Neural cell (in vitro differentiated cells): ENCODE results near the gene ZFR2. TPM values are rescaled to one million over a fixed set of nuclear protein-coding genes. Genes with fewer than 3 reads are reported as not detected.
"Not testable (repeated sequence)": the region's sequence is repeated elsewhere in the genome, so short reads cannot be mapped to it uniquely, and the experiment has no call there.

Experiments
- H2AFZ ChIP-seq: fragments of 200-600, 300-800 bp; sonication (generic), shearing (Covaris generic); 2 replicates; pipeline ENCODE4 v1.6.0; 2014; ENCODE audit warnings: low read depth, mild to moderate bottlenecking, antibody characterized with exemption, low read length, moderate library complexity
- H3F3A ChIP-seq: fragments of 200-600 bp; shearing (Covaris generic); 2 replicates; pipeline ENCODE4 v1.6.1; 2016; ENCODE audit warnings: mild to moderate bottlenecking, moderate library complexity, mixed read lengths, antibody characterized with exemption, low read length; ENCODE audit not compliant: insufficient read depth, poor library complexity, severe bottlenecking
- H3K27ac ChIP-seq: fragments of 200-600, 300-800 bp; sonication (generic), shearing (Covaris generic); 2 replicates; pipeline ENCODE4 v1.5.1; 2014; ENCODE audit warnings: mild to moderate bottlenecking, low read length, moderate library complexity
- H3K27me3 ChIP-seq: fragments of 300-800, 200-600 bp; sonication (generic), shearing (Covaris generic); 2 replicates; pipeline ENCODE4 v1.6.0; 2014; ENCODE audit warnings: mild to moderate bottlenecking, low read depth, low read length, moderate library complexity; ENCODE audit not compliant: insufficient read depth
- H3K36me3 ChIP-seq: fragments of 300-800, 200-600 bp; sonication (generic), shearing (Covaris generic); 2 replicates; pipeline ENCODE4 v1.5.1; 2014; ENCODE audit warnings: mild to moderate bottlenecking, antibody characterized with exemption, low read length, moderate library complexity; ENCODE audit not compliant: insufficient read depth
- H3K4me2 ChIP-seq: fragments of 300-800, 200-600 bp; sonication (generic), shearing (Covaris generic); 2 replicates; pipeline ENCODE4 v1.6.0; 2014; ENCODE audit warnings: mild to moderate bottlenecking, low read length
- H3K4me3 ChIP-seq: fragments of 300-800, 200-600 bp; sonication (generic), shearing (Covaris generic); 2 replicates; pipeline ENCODE4 v1.5.1; 2014; ENCODE audit warnings: mild to moderate bottlenecking, low read length, moderate library complexity
- H3K79me2 ChIP-seq: fragments of 200-600 bp; shearing (Covaris generic); replicated peaks from 2 replicates; pipeline ENCODE4 v1.6.0; 2014; ENCODE audit warnings: mild to moderate bottlenecking, low read length, moderate library complexity; ENCODE audit not compliant: insufficient read depth
- H3K9ac ChIP-seq: fragments of 300-800, 200-600 bp; sonication (generic), shearing (Covaris generic); 2 replicates; pipeline ENCODE4 v1.6.1; 2016; ENCODE audit warnings: mild to moderate bottlenecking, low read length, mixed read lengths
- H3K9me2 ChIP-seq: fragments of 200-600 bp; shearing (Covaris generic); 2 replicates; pipeline ENCODE4 v1.6.1; 2016; ENCODE audit warnings: mild to moderate bottlenecking, low read length, mixed read lengths; ENCODE audit not compliant: insufficient read depth
- H3K9me3 ChIP-seq: fragments of 200-600, 300-800 bp; sonication (generic), shearing (Covaris generic); 2 replicates; pipeline ENCODE4 v1.6.1; 2016; ENCODE audit warnings: mild to moderate bottlenecking, mixed run types, low read length, moderate library complexity, mixed read lengths
- H4K20me1 ChIP-seq: fragments of 200-600 bp; shearing (Covaris generic); 2 replicates; pipeline ENCODE4 v1.6.1; 2016; ENCODE audit warnings: mild to moderate bottlenecking, mixed run types; ENCODE audit not compliant: insufficient read depth
- EP300 ChIP-seq: fragments of 450-650 bp; conservative IDR thresholded peaks from 2 replicates; pipeline ENCODE4 v1.6.1; 2014; ENCODE audit warnings: antibody characterized with exemption, mild to moderate bottlenecking, moderate library complexity; ENCODE audit not compliant: poor library complexity, severe bottlenecking
- EZH2 ChIP-seq: fragments of 200-600, 300-800 bp; shearing (Covaris generic), sonication (generic); IDR thresholded peaks from 2 replicates; pipeline ENCODE4 v1.6.1; 2014; ENCODE audit warnings: antibody characterized with exemption, low read length, borderline replicate concordance, mild to moderate bottlenecking; ENCODE audit not compliant: insufficient read depth, poor library complexity, severe bottlenecking
- MXI1 ChIP-seq: fragments of 450-650 bp; conservative IDR thresholded peaks from 2 replicates; pipeline ENCODE4 v1.6.1; 2014; ENCODE audit warnings: antibody characterized with exemption, mild to moderate bottlenecking; ENCODE audit not compliant: poor library complexity, severe bottlenecking
- POLR2AphosphoS5 ChIP-seq: IDR thresholded peaks from 2 replicates; pipeline ENCODE4 v1.6.1; 2012
- RAD21 ChIP-seq: fragments of 450-650 bp; conservative IDR thresholded peaks from 2 replicates; pipeline ENCODE4 v1.6.1; 2014; ENCODE audit warnings: antibody characterized with exemption, mild to moderate bottlenecking, moderate library complexity
- SMC3 ChIP-seq: fragments of 450-650 bp; conservative IDR thresholded peaks from 2 replicates; pipeline ENCODE4 v1.6.1; 2014; ENCODE audit warnings: antibody characterized with exemption, mild to moderate bottlenecking, moderate library complexity; ENCODE audit not compliant: poor library complexity
- TAF1 ChIP-seq: IDR thresholded peaks from 2 replicates; pipeline ENCODE4 v1.6.1; 2012; ENCODE audit warnings: low read depth
- polyA plus RNA-seq: library from polyadenylated mRNA; depleted of rRNA; stranded (reverse); fragments of >200 nt; gene quantifications from 2 replicates; pipeline ENCODE4 v1.2.3, GENCODE V29; 2014
- TF ChIP-seq, protein P1 (sequence below): IDR thresholded peaks from 2 replicates; pipeline ENCODE4 v1.6.1; 2012; ENCODE audit warnings: borderline replicate concordance
- TF ChIP-seq, protein P2 (sequence below): fragments of 450-650 bp; IDR thresholded peaks from 2 replicates; pipeline ENCODE4 v1.5.1; 2014; ENCODE audit warnings: antibody characterized with exemption, mild to moderate bottlenecking, moderate library complexity; ENCODE audit not compliant: poor library complexity, severe bottlenecking

ZFR2 gene
- polyA plus RNA-seq, 1 donor from 2014 or later = 9.0 TPM

DNA sequence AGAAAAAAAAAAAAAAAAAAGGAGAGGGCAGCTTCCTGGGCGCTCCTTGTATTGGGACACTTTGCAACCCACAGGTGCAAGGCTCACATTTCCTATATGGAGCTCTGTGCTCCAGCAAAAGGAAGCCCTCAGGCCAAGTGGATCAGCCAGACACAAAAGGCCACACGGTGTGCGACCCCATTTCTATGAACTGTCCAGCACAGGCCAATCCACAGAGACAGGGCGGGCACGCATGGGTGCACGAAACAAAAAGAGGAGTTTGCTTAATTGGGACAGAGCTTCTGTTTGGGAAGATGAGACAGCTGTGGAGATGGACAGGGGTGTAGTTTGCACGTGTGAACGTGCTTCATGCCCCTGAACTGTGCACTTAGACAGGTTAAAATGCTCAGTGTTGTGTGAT is 51.1 kb downstream of the ZFR2 start:
- Histone ChIP-seq H3F3A (no peaks in the 10 kb centered on the region), H3K9ac (no peak overlapping the region), H3K36me3 (no peaks in the 10 kb centered on the region), H3K79me2 (no peaks in the 10 kb centered on the region), H2AFZ (no peak overlapping the region), H3K9me2 (no peaks in the 10 kb centered on the region), H3K27ac (no peak overlapping the region), H3K4me3 (no peak overlapping the region), H3K4me2 (no peak overlapping the region), H3K9me3 (no peaks in the 10 kb centered on the region), H3K27me3 (no peaks in the 10 kb centered on the region), H4K20me1 (no peaks in the 10 kb centered on the region)
- TF ChIP-seq SMC3 = no peak
- TF ChIP-seq RAD21 = no peak
- TF ChIP-seq MXI1 = no peak
- no peak for TF ChIP-seq TAF1
- TF ChIP-seq, protein P1, sequence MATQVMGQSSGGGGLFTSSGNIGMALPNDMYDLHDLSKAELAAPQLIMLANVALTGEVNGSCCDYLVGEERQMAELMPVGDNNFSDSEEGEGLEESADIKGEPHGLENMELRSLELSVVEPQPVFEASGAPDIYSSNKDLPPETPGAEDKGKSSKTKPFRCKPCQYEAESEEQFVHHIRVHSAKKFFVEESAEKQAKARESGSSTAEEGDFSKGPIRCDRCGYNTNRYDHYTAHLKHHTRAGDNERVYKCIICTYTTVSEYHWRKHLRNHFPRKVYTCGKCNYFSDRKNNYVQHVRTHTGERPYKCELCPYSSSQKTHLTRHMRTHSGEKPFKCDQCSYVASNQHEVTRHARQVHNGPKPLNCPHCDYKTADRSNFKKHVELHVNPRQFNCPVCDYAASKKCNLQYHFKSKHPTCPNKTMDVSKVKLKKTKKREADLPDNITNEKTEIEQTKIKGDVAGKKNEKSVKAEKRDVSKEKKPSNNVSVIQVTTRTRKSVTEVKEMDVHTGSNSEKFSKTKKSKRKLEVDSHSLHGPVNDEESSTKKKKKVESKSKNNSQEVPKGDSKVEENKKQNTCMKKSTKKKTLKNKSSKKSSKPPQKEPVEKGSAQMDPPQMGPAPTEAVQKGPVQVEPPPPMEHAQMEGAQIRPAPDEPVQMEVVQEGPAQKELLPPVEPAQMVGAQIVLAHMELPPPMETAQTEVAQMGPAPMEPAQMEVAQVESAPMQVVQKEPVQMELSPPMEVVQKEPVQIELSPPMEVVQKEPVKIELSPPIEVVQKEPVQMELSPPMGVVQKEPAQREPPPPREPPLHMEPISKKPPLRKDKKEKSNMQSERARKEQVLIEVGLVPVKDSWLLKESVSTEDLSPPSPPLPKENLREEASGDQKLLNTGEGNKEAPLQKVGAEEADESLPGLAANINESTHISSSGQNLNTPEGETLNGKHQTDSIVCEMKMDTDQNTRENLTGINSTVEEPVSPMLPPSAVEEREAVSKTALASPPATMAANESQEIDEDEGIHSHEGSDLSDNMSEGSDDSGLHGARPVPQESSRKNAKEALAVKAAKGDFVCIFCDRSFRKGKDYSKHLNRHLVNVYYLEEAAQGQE = no peak
- no peak for TF ChIP-seq EP300
- TF ChIP-seq, protein P2, sequence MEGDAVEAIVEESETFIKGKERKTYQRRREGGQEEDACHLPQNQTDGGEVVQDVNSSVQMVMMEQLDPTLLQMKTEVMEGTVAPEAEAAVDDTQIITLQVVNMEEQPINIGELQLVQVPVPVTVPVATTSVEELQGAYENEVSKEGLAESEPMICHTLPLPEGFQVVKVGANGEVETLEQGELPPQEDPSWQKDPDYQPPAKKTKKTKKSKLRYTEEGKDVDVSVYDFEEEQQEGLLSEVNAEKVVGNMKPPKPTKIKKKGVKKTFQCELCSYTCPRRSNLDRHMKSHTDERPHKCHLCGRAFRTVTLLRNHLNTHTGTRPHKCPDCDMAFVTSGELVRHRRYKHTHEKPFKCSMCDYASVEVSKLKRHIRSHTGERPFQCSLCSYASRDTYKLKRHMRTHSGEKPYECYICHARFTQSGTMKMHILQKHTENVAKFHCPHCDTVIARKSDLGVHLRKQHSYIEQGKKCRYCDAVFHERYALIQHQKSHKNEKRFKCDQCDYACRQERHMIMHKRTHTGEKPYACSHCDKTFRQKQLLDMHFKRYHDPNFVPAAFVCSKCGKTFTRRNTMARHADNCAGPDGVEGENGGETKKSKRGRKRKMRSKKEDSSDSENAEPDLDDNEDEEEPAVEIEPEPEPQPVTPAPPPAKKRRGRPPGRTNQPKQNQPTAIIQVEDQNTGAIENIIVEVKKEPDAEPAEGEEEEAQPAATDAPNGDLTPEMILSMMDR = no peak
- TF ChIP-seq EZH2 = no peak
- TF ChIP-seq POLR2AphosphoS5 = no peak

DNA sequence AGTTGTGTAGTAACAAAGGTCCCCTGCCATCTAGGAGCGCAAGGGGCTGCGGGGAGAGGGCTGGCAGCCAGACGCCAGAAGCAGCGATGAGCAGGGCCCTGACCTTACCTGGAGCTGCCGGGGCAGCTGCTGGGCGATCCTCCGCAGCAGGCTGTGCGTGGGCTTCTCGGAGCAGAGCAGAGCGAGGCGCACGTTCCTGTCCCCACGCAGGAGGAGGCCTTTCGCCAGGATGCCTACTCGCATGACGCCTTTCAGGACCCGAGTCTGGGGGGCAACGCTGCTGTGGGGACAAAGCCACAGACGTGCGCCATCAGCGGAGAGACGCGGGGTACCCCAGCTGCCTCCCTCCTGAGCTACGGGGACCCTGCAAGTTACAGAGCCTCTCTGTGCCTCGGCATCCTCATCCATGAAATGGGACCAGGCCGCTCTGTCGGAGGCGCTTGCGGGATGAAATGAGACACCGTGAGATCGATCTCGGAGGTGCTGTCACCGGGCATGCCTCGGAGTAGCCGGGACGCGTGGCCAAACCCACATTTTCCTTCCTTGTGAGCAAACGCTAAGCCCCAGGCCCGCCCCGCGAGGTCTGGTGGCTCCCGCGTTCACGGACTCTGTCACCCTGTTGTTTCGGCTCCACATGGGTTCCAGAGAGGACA is 52.1 kb downstream of the ZFR2 start:
- Histone ChIP-seq H3K36me3 (no peaks in the 10 kb centered on the region), H3K27ac (no peak overlapping the region), H3F3A (no peaks in the 10 kb centered on the region), H3K79me2 (no peaks in the 10 kb centered on the region), H4K20me1 (no peaks in the 10 kb centered on the region), H3K9me2 (no peaks in the 10 kb centered on the region), H3K4me3 (no peak overlapping the region), H3K4me2 (no peak overlapping the region), H2AFZ (no peak overlapping the region), H3K9ac (no peak overlapping the region), H3K9me3 (no peaks in the 10 kb centered on the region), H3K27me3 (no peaks in the 10 kb centered on the region)
- TF ChIP-seq, protein P2 = no peak
- no peak for TF ChIP-seq MXI1
- TF ChIP-seq, protein P1 = no peak
- no peak for TF ChIP-seq EP300
- no peak for TF ChIP-seq SMC3
- no peak for TF ChIP-seq TAF1
- no peak for TF ChIP-seq RAD21
- no peak for TF ChIP-seq POLR2AphosphoS5
- TF ChIP-seq EZH2 = no peak

DNA sequence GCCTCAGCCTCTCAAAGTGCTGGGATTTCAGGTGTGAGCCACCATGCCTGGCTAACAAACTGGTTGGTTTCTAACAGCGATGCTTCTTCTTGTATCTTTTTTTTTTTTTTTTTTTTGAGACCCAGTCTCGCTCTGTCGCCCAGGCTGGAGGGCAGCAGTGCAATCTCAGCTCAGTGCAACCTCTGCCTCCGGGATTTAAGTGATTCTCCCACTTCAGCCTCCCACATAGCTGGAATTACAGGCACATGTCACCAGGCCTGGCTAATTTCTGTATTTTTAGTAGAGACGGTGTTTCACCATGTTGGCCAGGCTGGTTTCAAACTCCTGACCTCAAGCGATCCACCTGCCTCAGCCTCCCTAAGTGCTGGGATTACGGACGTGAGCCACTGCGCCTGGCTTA is 52.7 kb downstream of the ZFR2 start:
- not testable (repeated sequence) for H3K9me2 ChIP-seq, H3K4me2 ChIP-seq, H4K20me1 ChIP-seq, H3K9ac ChIP-seq, H3K79me2 ChIP-seq, H3K27ac ChIP-seq, H3K36me3 ChIP-seq, H2AFZ ChIP-seq, H3K4me3 ChIP-seq, H3K27me3 ChIP-seq, H3K9me3 ChIP-seq, H3F3A ChIP-seq
